Putamen (tissue), 1 donor: ENCODE measurements around the gene NUMB.
"Not testable (repeated sequence)": the region's sequence is repeated elsewhere in the genome, so short reads cannot be mapped to it uniquely, and the experiment has no call there.

Experiments
- DNase-seq: peaks from one replicate; pipeline ENCODE4 v3.0.0-alpha.2; 2016; ENCODE audit warnings: low spot score

Gene NUMB

GRCh38 chr14:73359445-73359844 lies 98.9 kb downstream of the NUMB start:
- DNase-seq, result peak; percentile 42

- no peak for DNase-seq
Observed at GRCh38 chr14:73358187-73358586, 100.2 kb downstream of the NUMB start.

DNA sequence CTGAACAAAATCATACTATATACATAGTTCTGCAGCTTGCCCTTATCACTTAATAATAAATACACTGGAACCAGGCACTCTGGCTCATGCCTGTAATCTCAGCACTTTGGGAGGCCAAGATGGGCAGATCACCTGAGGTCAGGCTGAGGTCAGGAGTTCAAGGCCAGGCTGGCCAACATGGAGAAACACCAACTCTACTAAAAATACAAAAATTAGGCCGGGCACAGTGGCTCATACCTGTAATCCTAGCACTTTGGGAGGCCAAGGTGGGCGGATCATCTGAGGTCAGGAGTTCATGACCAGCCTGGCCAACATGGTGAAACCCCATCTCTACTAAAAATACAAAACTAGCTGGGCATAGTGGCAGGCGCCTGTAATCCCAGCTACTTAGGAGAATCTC lies 109.3 kb downstream of the NUMB start:
- not testable (repeated sequence) for DNase-seq

- DNase-seq, result no peak
Observed at GRCh38 chr14:73344319-73344718, 114.0 kb downstream of the NUMB start.

GRCh38 chr14:73342670-73343069 lies 115.7 kb downstream of the NUMB start:
- no peak for DNase-seq

- DNase-seq, result no peak
Observed at GRCh38 chr14:73339846-73340595, 118.3 kb downstream of the NUMB start.

- no peak for DNase-seq
Observed at GRCh38 chr14:73339206-73339605, 119.1 kb downstream of the NUMB start.

DNA sequence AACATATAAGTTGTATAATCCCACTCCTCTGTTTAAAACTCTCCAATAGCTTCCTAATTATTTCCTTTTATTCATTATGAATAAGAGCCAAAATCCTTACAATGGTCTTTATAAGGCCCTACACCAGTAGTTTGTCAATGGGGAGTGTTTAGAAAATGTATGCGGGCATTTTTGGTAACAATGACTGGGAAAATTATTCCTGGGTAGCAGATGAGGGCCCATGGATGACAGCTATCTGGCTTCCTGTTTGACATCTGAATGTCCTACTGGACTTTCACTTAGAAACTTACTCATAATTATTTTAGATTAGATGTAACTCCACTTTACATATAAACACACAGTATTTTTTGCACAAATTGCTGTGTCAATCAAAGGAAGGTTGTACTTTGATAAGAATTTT lies 119.8 kb downstream of the NUMB start:
- no peak for DNase-seq

- DNase-seq, result no peak
Observed at GRCh38 chr14:73333031-73333430, 125.3 kb downstream of the NUMB start.

DNA sequence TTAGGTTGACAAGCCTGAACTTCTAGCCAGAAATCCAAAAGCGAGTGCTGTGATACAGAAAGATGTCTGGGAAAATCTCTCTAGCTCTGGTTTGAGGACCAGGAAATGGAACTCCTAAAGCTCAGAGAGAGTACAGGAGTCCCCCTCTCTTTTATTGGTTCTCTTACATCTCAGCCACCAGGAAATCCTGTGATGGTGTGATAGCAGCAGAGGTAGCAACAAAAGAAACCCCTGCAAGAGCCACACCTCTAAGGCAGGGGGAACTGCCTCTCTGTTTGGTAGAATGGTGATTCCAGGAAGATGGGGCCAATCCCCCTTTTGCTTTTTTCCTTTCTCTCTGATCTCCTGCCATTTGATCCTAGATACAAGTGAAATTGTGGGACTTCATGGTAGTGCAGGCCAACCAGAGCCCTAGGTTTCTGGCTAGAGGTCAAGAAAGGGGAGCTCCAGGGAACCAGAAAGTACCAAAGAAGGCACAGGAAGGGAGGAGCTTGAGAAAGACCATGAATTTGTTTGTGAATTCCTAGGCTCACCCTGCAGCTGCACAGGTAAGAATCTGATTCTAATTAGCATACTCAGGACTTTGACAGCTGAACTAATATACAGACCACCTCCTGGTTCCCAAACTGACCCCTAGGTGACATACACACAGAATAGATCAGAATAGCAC lies 132.6 kb downstream of the NUMB start:
- DNase-seq, result no peak

DNA sequence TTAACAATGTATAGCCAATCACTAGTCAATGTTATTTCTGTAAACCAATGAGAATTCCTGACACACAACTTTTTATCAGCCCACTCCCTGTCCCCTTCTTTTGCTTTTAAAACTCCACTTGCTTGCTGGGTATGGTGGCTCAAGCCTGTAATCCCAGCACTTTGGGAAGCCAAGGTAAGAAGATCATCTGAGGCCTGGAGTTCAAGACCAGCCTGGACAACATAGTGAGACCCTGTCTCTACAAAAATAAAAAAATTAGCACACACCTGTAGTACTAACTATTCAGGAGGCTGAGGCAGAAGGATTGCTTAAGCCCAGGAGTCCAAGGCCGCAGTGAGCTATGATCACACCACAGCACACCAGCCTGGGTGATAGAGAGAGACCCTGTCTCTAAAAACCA lies 133.3 kb downstream of the NUMB start:
- DNase-seq, result no peak

GRCh38 chr14:73324533-73324932 lies 133.8 kb downstream of the NUMB start:
- no peak for DNase-seq

GRCh38 chr14:73323896-73324399 lies 134.4 kb downstream of the NUMB start:
- no peak for DNase-seq

DNA sequence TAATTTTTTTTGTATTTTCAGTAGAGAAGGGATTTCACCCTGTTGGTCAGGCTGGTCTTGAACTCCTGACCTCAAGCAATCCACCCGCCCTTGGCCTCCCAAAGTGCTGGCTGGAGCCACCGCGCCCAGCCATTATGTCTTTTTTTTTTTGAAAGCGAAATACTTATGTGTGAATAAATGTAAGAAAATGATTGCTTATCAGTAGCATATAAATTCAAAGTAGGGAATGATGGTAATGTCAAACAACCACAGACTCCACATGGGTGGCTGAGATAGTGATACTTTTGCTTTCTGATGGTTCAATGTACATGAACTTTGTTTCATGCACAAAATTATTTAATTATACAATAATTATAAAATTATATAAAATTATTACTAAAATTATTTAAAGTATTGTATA lies 145.2 kb downstream of the NUMB start:
- no peak for DNase-seq

- no peak for DNase-seq
Observed at GRCh38 chr14:73312687-73313086, 145.7 kb downstream of the NUMB start.

DNA sequence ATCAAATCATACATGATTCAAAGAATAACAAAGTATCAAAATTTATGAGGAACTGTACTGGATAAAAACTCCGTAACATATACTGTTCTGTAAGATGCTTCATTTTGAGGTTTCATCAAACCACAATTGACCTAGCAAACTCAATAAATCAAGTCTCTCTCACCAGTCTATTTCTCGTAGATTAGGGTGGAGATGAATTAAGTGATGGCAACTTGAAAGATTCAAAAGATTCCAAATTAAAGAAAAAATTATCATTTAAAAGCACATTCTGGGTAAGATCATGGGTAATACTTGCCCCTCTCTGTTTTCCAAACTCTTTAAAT lies 146.7 kb downstream of the NUMB start:
- no peak for DNase-seq

DNA sequence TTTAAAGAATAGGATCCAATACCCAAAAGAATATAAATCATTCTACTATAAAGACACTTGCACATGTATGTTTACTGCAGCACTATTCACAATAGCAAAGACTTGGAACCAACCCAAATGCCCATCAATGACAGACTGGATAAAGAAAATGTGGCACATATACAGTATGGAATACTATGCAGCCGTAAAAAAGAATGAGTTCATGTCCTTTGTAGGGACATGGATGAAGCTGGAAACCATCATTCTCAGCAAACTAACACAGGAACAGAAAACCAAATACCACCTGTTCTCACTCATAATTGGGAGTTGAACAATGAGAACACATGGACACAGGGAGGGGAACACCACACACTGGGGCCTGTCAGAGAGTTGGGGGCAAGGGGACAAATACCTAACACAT lies 149.1 kb downstream of the NUMB start:
- DNase-seq, result not testable (repeated sequence)

DNA sequence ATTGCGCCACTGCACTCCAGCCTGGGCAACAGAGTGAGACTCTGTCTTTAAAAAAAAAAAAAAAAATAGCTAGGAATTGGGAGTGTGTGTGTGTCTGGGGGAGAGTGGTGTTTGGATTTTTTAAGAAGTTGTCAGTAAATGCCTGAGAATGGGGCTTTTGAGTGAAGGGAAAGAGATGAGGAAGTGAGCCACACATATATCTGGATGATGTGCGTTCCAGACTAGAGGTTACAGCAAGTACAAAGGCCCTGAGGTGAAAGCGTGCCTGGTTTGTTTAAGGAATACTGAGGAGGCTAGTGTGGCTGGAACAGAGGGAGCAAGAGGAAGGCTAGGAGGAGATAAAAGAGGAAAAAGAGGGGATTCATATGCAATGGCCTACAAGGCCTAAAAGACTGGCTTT lies 151.1 kb downstream of the NUMB start:
- no peak for DNase-seq

DNA sequence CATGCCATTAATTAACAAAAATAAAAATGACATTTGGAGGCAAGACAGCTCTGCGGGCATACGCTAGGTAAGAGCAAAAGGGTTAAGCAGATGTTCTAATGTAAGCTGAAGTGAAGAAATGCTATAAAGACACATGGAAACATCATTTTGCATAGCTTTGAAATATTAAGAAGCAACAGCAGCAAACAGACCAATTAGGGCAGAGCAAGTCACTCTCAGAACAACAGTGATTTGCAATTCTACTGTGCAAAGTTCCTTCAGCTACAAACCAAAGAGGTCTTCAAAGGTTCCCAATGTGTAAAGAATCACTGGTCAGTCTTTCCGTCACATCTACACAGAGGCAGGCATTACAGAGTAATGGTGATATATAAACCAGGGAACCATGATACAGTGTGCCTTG lies 152.8 kb downstream of the NUMB start:
- no peak for DNase-seq

GRCh38 chr14:73295198-73295796 lies 163.0 kb downstream of the NUMB start:
- no peak for DNase-seq

DNA sequence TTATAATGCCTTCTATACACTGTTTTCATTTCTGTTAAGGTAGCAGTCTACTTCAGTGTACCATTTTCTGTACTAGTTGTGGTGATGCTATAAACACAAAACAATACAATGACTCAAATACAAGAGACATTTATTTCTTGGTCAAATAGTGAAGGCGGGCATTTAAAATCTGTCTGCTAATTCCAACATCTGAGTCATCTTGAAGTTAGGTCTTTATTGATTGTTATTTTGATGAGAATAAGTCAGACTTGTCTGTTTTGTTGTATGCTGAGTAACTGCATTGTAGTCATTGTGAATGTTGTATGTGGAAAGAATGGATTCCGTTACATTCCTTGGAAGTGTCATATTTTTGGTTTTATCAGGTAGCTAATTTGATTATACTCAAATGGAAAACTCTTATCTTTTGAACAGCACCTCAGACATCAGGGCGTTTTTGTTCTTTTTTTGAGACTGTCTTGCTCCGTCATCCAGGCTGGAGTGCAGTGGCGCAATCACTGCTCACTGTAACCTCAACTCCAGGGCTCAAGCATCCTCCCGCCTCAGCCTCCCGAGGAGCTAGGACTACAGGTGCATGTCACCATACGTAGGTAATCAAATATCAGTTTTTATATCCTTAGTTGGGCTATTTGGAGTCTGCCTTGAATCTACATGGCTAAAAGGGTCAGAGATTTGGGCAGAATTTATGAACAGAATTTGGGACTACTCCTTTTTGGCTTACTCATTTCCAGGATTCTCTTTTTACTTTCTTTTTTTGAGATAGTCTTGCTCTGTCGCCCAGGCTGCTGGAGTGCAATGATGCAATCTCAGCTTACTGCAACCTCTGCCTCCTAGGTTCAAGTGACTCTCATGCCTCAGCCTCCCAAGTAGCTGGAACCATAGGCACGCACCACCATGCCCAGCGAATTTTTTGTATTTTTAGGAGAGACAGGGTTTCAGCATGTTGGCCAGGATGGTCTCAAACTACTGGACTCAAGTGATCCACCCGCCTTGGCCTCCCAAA lies 164.3 kb downstream of the NUMB start:
- DNase-seq, result no peak

GRCh38 chr14:73290279-73290678 lies 168.1 kb downstream of the NUMB start:
- no peak for DNase-seq
